ENCODE results near the gene KIF25.

The KIF25 gene

DNA sequence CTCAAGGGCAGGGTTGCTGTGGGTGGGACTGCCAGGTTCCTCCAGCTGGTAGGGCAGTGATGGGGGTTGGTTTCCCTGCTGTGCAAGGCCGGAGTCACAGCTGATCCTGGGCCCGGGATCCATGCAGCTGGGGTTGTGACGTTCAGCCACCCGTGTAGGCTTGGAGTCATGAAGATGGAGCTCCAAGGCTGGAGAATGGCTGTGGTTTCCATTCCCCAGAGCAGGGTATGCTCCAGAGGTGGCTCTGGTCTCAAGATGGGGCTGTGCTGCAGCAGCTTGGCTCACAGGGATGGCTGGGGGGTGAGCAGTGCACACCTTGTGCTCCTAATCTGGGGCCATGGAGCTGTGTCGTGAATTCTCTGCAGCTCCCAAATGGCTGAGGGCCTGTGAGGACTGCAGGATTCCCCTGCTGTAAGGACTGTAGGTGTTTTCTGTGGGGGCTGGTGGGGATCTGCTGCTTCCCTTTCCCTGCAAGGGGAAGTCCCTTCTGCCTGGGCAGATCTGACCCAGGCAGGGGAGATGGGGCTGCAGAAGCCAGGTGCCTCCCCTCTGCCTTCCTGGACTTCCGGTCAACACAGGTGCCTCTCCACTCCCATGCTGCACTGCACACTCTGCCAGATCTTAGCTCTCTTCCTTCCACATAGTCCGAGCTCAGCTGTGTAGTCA is 15.9 kb downstream of the KIF25 start:
- TF ChIP-seq POLR2AphosphoS5 (IDR thresholded peaks at IDR 0.05; ENCODE audit: low read depth, low read length) (no peak), FOXP2 (optimal IDR thresholded peaks at IDR 0.05; ENCODE audit: borderline replicate concordance, extremely low read depth, extremely low read length, insufficient read depth) (no peak), TAF1 (IDR thresholded peaks at IDR 0.05; ENCODE audit: borderline replicate concordance, insufficient read depth, low read length) (no peak), SIN3A (IDR thresholded peaks at IDR 0.05; ENCODE audit: borderline replicate concordance, insufficient read depth, low read length) (no peak)
- TF ChIP-seq, protein P1, sequence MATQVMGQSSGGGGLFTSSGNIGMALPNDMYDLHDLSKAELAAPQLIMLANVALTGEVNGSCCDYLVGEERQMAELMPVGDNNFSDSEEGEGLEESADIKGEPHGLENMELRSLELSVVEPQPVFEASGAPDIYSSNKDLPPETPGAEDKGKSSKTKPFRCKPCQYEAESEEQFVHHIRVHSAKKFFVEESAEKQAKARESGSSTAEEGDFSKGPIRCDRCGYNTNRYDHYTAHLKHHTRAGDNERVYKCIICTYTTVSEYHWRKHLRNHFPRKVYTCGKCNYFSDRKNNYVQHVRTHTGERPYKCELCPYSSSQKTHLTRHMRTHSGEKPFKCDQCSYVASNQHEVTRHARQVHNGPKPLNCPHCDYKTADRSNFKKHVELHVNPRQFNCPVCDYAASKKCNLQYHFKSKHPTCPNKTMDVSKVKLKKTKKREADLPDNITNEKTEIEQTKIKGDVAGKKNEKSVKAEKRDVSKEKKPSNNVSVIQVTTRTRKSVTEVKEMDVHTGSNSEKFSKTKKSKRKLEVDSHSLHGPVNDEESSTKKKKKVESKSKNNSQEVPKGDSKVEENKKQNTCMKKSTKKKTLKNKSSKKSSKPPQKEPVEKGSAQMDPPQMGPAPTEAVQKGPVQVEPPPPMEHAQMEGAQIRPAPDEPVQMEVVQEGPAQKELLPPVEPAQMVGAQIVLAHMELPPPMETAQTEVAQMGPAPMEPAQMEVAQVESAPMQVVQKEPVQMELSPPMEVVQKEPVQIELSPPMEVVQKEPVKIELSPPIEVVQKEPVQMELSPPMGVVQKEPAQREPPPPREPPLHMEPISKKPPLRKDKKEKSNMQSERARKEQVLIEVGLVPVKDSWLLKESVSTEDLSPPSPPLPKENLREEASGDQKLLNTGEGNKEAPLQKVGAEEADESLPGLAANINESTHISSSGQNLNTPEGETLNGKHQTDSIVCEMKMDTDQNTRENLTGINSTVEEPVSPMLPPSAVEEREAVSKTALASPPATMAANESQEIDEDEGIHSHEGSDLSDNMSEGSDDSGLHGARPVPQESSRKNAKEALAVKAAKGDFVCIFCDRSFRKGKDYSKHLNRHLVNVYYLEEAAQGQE (IDR thresholded peaks at IDR 0.05; ENCODE audit: insufficient read depth in 1 of 2, low read depth in 2 of 2, low read length in 2 of 2) = no peak

DNA sequence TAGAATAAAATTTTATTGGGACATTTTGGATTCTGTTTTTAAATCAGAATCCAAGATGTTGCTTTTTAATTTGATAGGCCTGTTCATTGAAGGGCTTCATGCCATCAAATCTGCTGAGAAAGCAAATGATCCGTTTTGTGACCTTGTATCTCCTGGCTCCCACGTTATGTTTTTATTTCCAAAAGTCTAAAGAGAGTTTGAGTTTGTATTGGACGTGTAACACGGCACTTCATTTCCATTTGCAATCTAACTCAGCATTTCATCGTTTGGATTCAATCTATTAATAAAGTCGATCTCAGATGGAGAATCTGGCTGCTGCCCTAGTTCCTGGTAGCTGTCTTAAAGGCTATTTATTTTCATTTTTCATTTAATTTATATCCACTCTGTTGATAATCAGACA is 17.0 kb downstream of the KIF25 start:
- TF ChIP-seq FOXP2 (optimal IDR thresholded peaks at IDR 0.05; ENCODE audit: borderline replicate concordance, extremely low read depth, extremely low read length, insufficient read depth) (no peak), TAF1 (IDR thresholded peaks at IDR 0.05; ENCODE audit: borderline replicate concordance, insufficient read depth, low read length) (no peak), POLR2AphosphoS5 (IDR thresholded peaks at IDR 0.05; ENCODE audit: low read depth, low read length) (no peak), SIN3A (IDR thresholded peaks at IDR 0.05; ENCODE audit: borderline replicate concordance, insufficient read depth, low read length) (no peak)
- TF ChIP-seq, protein P1 (IDR thresholded peaks at IDR 0.05; ENCODE audit: insufficient read depth in 1 of 2, low read depth in 2 of 2, low read length in 2 of 2) = no peak

DNA sequence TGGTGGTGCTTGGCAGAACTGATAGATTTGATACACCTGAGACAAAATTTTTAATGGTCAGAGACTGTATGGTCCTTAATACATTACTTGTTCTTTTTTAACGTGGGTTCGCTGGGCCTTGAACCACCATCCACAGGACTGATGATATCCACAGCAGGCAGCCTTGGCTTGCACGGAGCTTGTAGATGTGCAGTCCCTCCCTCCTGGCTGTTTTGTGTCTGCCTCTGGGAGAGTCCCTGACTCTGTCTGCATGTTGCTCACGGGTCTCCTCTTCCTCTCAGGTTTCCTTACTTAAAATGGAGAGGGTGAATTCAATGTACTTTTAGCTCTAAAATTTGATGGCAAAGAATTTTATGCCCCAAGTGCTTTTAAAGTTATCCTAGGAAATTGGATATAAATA is 17.5 kb downstream of the KIF25 start:
- TF ChIP-seq TAF1 (IDR thresholded peaks at IDR 0.05; ENCODE audit: borderline replicate concordance, insufficient read depth, low read length) (no peak), FOXP2 (optimal IDR thresholded peaks at IDR 0.05; ENCODE audit: borderline replicate concordance, extremely low read depth, extremely low read length, insufficient read depth) (no peak)
- TF ChIP-seq, protein P1 (IDR thresholded peaks at IDR 0.05; ENCODE audit: insufficient read depth in 1 of 2, low read depth in 2 of 2, low read length in 2 of 2) = no peak

DNA sequence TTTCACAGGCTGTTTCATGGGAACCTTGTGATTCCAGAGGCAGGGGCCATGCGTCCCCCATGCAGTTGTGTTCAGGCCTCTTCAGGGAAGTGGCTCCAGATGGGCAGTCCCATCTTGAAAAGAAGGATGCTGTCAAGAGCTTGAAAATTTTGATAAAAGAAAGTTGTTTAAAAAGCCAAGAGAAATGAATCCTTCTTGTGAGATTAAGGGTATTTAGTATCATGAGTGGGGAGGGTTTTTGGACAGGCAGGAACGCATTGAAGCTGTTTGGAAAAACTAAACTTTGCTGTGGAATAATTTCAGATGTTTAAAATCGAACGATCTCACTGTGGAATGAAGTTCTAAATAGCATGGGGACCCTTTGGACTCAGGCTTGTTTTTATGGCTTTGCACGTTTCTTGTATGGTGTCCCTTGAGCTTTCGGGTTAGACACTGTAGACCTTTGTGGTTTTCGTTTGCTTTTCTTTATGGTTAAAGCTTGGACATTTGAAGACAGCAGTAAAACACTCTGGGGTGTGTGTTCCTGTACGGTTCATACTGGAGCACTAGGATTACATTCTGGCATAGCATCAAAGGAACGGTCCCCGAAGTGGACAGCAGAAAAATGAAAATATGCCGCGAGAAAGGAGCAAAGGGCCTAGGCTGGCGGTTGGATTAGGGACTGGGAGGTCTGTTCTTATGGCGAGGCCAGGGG is 18.2 kb downstream of the KIF25 start:
- TF ChIP-seq SIN3A (IDR thresholded peaks at IDR 0.05; ENCODE audit: borderline replicate concordance, insufficient read depth, low read length) (no peak), TAF1 (IDR thresholded peaks at IDR 0.05; ENCODE audit: borderline replicate concordance, insufficient read depth, low read length) (no peak), FOXP2 (optimal IDR thresholded peaks at IDR 0.05; ENCODE audit: borderline replicate concordance, extremely low read depth, extremely low read length, insufficient read depth) (no peak), POLR2AphosphoS5 (IDR thresholded peaks at IDR 0.05; ENCODE audit: low read depth, low read length) (no peak)
- TF ChIP-seq, protein P1 (IDR thresholded peaks at IDR 0.05; ENCODE audit: insufficient read depth in 1 of 2, low read depth in 2 of 2, low read length in 2 of 2) = no peak

All from PFSK-1 (cell line).